Posterior cingulate gyrus (tissue), 11 donors: Measurements from ENCODE around the gene NPC1L1.

Source experiments
- DNase-seq, 10 donors: peaks; one replicate each; pipeline versions ENCODE4 v3.0.0 to v3.0.0-alpha.2; 2020 to 2021; ENCODE audit warnings: mixed read lengths in 3 of 10
- intact Hi-C: fragments of 100-400 bp; cut with DNase I; formaldehyde crosslinking; loops from one replicate; pipeline ENCODE4 v1.15.1; 2023

NPC1L1 gene

GRCh38 chr7:44484482-44485313 lies 56.4 kb downstream of the NPC1L1 start:
- intact Hi-C loops = no loop called here

GRCh38 chr7:44482502-44483485 lies 58.3 kb downstream of the NPC1L1 start:
- intact Hi-C loops = no loop called here
- DNase-seq = no peak

More at GRCh38 chr7:44484482-44485313, 56.4 kb downstream of the NPC1L1 start:
- DNase-seq = no peak

GRCh38 chr7:44477938-44478337 lies 63.2 kb downstream of the NPC1L1 start:
- intact Hi-C loops = loop anchor here (1.0 to 5.0 kb wide), 2 partner anchors 101 to 237 kb away; no protein-coding TSS in a partner anchor
- no peak for DNase-seq

GRCh38 chr7:44477063-44477830 lies 63.9 kb downstream of the NPC1L1 start:
- DNase-seq = peak in 8 of 10 donors; percentile 38 to 93 (median 64)
- intact Hi-C loops = loop anchor here (1.0 to 5.0 kb wide), 2 partner anchors 100 to 236 kb away; no protein-coding TSS in a partner anchor

GRCh38 chr7:44476313-44476712 lies 64.8 kb downstream of the NPC1L1 start:
- intact Hi-C loops = loop anchor here (5.0 kb wide), 1 partner anchor 99 kb away; no protein-coding TSS in a partner anchor
- no peak for DNase-seq

GRCh38 chr7:44473295-44473694 lies 67.8 kb downstream of the NPC1L1 start:
- intact Hi-C loops = no loop called here
- DNase-seq = no peak

GRCh38 chr7:44472843-44473242 lies 68.3 kb downstream of the NPC1L1 start:
- DNase-seq = no peak
- intact Hi-C loops = no loop called here

GRCh38 chr7:44471850-44472249 lies 69.3 kb downstream of the NPC1L1 start:
- no peak for DNase-seq
- intact Hi-C loops = no loop called here

GRCh38 chr7:44471436-44471835 lies 69.7 kb downstream of the NPC1L1 start:
- no peak for DNase-seq
- intact Hi-C loops = no loop called here

- no peak for DNase-seq
- intact Hi-C loops = no loop called here
Measured at GRCh38 chr7:44470628-44471245, 70.4 kb downstream of the NPC1L1 start.

GRCh38 chr7:44470135-44470479 lies 71.0 kb downstream of the NPC1L1 start:
- intact Hi-C loops = no loop called here
- DNase-seq = no peak

- DNase-seq = no peak
- intact Hi-C loops = no loop called here
Measured at GRCh38 chr7:44469461-44470134, 71.5 kb downstream of the NPC1L1 start.

GRCh38 chr7:44467217-44467548 lies 73.9 kb downstream of the NPC1L1 start:
- intact Hi-C loops = no loop called here
- DNase-seq = peak in 3 of 10 donors; percentile 24 to 88 (median 75)

GRCh38 chr7:44466300-44467216 lies 74.6 kb downstream of the NPC1L1 start:
- peak in 1 of 10 donors; percentile 63 for DNase-seq
- intact Hi-C loops = no loop called here

- DNase-seq = no peak
- intact Hi-C loops = no loop called here
Measured at GRCh38 chr7:44465490-44465889, 75.6 kb downstream of the NPC1L1 start.

- intact Hi-C loops = no loop called here
- no peak for DNase-seq
Measured at GRCh38 chr7:44463169-44463808, 77.8 kb downstream of the NPC1L1 start.
